Upper lobe of left lung (tissue), 4 donors: ENCODE results near the gene MYOM3.

Source experiments
- CTCF ChIP-seq, 6 experiments: fragments of 450-650 bp in 4 of 6; fragments of 200-600 bp in 2 of 6; sonication (generic) in 2 of 6; IDR thresholded peaks; one replicate each; pipeline ENCODE4 v1.5.1; 2016 to 2019; ENCODE audit warnings: antibody characterized with exemption in 6 of 6
- EP300 ChIP-seq, 4 donors: sonication (generic); formaldehyde crosslinking; IDR thresholded peaks; one replicate each; pipeline ENCODE4 v1.5.1; 2017; ENCODE audit warnings: antibody characterized with exemption in 4 of 4, control low read depth in 2 of 4

GRCh38 chr1:24124980-24125379 is 13.0 kb upstream of the MYOM3 start:
- TF ChIP-seq EP300 (IDR thresholded peaks at IDR 0.05) (no peak), CTCF (IDR thresholded peaks at IDR 0.05) (no peak)
